HT-29 (cell line): Measurements from ENCODE around the gene FMO5. TPM values are rescaled to one million over a fixed set of nuclear protein-coding genes. Genes with fewer than 3 reads are reported as not detected.
A peak's percentile ranks its signal among the peaks of the same experiment; 100 is the strongest.

Experiments used
- DNase-seq: peaks from one replicate; pipeline ENCODE4 v3.0.0-alpha.2; 2015; ENCODE audit warnings: low spot score
- total RNA-seq: library from RNA; depleted of rRNA; stranded (reverse); fragments of >200 nt; shearing (Covaris generic); gene quantifications from 2 replicates; pipeline ENCODE4 v1.2.3, GENCODE V29; 2014; rRNA removed

The FMO5 gene, protein sequence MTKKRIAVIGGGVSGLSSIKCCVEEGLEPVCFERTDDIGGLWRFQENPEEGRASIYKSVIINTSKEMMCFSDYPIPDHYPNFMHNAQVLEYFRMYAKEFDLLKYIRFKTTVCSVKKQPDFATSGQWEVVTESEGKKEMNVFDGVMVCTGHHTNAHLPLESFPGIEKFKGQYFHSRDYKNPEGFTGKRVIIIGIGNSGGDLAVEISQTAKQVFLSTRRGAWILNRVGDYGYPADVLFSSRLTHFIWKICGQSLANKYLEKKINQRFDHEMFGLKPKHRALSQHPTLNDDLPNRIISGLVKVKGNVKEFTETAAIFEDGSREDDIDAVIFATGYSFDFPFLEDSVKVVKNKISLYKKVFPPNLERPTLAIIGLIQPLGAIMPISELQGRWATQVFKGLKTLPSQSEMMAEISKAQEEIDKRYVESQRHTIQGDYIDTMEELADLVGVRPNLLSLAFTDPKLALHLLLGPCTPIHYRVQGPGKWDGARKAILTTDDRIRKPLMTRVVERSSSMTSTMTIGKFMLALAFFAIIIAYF
- 1.4 TPM in 2 replicates for total RNA-seq

DNA sequence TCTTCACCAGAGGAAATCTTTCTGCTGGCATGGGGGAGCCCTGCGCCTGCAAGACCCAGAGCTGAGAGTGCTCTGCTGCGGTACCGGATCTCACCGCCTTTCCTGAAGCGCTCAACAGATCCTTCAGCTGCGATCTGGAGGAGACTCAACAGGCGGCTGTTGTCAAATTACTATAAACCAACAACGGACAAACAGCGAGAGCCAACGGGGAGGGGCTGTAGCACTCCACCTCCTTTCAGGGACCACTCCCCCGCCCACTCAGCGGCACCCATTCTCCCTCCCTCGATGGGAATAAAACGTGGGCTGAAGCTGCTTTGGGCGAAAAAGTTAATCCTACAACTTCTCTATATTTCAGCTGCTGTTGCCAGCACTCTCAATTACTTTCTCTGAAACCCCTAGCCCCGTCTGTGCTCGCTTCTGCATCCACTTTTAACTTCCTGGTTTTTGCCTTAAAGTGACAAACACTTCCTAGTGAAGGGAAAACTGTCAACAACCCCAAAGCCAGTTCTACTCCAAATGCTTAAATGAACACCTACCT is at the start of gene FMO5:
Gene FMO5 (minus strand): TSS at position 147 of the 538 bp plus-strand sequence. CDS start 310 bp downstream, outside the sequence.
- peak; percentile 67 for DNase-seq

DNA sequence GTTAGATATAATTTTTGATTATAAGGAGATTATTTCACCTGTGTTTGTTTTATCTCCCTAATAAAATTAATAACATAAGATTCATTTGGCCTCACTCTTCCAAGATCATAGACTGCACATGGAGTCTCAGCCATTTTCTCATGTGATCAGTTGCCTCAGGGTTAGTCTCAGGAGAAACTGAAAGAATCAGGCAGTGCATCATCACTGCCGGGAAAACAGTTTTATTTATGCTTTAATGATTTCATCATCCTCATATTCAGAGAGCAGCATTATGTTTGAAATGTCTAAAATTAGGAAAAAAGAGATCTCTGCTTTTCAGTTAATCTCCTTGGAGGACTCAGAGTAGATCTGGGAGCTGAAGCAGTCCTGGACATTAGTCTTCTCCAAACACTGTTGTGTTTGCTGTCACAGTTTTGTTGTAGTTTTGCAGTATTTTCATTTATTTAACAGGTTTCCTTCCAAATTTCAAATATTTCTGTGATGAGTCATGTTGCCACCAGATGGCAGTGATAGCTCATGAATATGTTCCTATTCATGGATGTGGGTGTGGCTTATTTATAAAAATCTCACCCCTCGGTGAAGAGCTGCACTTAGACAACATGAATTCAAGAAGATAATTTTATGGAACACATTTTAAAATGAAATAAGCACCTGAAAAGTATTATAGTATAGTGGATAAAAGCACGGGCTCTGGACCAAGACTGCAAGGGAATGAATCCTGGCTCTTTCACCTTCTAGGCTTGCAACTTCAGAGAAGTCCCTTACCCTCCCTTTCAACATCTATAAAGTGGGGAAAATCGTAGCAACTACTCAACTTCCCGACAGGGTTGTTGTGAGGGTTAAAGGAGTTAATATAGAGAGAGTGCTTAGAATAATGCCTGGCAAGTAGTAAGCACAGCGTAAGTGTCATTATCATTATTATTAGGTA is 48.5 kb upstream of the FMO5 start:
- peak; percentile 71 for DNase-seq

DNA sequence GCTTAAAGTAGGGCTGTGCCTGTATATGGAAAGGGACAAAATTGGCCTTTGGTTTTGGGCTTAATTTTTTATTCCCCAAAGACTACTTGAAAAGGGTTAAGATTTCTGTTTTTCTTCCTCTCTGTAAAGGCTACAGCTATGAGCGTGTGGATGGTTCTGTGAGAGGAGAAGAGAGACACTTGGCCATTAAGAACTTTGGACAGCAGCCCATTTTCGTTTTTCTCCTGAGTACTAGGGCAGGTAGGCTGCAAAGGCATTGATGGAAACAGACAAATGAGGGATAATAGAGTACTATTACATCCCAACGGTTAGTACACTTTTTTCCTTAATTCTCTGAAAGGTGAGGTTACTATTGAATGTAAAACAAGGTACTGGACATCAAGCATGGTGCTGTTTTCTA is 46.9 kb upstream of the FMO5 start:
- DNase-seq: no peak

DNA sequence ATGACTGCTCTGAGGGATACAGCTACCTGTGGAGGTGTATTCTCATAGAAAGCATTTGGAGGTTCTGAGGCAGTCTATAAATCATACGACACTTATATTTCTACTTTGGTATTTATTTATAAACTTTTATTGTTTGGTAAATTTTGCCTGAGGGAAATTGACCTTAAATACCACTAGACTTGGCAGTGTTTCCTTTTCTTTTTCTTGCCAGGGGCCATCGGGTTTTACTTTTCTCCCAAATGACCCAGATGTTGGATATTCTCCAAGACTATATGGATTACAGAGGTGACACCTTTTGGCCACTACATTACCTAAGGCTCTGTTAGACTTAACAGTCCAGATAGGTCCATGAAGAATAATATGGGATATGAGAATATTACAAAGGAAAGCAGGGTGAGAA is 45.6 kb upstream of the FMO5 start:
- DNase-seq: no peak

DNA sequence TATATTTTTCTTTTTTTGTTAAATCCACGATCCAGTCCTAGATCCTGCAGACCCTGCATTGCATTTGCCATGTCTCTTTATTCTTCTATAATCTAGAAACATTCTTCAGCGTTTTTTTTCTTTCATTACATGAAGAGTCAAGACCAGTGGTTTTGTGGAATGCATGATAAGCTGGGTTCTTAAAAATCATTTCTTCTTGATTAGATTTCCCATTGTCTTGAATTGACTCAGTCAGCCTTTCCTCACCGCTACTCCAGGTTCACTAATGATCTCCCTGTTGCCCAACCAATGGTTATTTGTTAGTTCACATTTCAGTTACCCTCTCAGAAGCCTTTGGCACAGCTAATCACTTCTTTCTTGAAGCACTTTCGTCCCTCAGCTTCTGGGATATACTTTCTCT is 42.6 kb upstream of the FMO5 start:
- no peak for DNase-seq

DNA sequence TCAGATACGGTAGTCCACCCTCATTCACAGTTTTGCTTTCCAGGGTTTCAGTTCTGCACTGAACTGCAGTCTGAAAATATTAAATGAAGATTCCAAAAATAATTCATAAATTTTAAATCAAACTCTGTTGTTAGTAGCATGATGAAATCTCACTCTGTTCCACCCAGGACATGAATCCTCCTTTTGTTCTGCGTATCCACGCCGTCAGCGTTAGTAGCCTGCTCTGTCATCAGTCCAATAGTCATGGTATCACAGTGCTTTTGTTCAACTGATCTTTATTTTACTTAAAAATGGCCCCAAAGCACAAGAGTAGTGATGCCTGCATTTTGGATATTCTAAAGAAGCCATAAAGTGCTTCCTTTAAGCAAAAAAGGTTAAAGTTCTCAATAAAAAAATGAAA is 41.2 kb upstream of the FMO5 start:
- DNase-seq: no peak

DNA sequence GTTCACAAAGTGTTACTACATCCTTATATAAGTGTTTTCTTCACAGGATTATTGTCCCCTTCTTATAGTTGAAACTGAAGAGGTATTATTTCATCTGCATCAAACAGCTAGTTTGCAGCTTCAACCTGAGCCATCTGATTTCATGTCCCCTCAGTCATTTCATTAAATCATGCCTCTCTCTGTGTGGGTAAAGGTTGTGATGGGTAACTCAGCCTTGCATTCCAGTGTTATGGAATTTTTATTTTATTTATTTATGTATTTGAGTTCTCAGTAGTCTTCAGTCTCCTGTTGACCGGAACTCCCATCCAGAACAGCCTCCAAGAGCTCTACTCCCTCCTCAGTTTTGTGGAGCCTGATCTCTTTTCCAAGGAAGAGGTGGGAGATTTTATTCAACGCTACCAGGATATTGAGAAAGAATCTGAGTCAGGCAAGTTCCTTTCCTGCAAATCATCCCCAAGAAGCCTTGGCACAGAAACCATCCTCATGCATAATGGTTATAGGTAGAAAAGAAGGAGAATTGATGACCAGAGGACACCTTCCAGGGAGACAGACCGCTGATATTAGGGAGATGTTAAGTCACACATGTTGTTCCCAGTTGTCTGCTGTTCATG is 39.1 kb upstream of the FMO5 start:
- no peak for DNase-seq

DNA sequence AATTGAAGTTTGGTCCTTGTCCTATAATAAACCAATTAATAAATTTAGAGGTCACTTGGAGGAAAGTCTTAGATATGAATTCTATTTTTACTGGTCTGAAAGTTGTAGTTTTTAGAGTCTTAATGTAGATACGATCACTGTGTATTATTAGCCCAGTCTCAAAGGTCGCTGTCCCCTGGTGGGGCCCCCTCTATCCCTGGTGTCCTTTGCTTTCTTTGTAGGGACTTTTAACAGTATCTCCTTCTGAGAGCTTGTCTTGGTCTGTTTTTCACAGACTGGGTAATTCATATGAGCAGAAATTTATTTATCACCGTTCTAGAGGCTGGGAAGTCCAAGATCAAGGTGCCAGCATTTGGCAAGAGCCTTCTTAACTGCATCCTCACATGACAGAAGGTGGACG is 35.8 kb upstream of the FMO5 start:
- DNase-seq: no peak

DNA sequence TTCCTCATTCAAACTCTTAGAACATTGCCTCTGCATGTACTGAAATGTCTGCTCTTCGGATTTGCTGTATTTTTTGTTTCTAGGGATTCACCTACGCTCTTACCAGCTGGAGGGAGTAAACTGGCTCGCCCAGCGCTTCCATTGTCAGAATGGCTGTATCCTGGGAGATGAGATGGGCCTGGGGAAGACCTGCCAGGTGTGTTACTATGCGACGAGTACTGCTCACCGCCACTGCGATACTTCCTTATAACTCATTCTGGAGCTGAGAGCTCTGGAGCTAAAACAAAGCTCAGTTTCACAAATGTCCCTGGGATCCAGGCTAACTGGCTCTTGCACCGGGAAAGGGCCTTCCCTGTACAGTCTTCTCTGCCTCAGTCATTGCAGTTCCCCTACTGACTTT is 27.4 kb upstream of the FMO5 start:
- no peak for DNase-seq

DNA sequence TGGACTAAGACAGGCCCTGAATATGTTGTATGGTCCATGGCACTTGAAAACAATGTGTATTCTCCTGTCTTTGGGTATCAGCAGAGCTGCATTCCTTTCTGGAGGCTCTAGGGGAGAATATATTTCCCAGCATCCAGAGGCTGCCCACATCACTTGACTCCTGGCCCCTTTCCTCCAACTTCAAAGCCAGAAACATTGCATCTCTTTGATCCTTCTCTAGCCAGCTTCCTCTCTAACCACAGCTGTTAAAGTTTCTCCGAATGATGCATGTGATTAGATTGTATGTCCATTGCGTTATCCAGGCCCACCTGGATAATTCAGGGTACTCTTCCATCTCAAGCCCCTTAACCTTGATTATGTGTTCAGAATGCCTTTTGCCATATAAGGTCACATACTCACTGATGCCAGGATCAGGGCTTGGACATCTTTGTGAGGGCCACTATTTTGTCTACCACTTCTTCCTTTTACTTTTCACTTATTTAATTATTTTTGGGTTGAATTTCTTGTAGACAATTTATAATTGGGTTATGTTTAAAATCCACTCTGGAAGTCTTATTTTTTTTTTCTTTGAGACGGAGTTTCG is 22.6 kb upstream of the FMO5 start:
- DNase-seq: no peak

DNA sequence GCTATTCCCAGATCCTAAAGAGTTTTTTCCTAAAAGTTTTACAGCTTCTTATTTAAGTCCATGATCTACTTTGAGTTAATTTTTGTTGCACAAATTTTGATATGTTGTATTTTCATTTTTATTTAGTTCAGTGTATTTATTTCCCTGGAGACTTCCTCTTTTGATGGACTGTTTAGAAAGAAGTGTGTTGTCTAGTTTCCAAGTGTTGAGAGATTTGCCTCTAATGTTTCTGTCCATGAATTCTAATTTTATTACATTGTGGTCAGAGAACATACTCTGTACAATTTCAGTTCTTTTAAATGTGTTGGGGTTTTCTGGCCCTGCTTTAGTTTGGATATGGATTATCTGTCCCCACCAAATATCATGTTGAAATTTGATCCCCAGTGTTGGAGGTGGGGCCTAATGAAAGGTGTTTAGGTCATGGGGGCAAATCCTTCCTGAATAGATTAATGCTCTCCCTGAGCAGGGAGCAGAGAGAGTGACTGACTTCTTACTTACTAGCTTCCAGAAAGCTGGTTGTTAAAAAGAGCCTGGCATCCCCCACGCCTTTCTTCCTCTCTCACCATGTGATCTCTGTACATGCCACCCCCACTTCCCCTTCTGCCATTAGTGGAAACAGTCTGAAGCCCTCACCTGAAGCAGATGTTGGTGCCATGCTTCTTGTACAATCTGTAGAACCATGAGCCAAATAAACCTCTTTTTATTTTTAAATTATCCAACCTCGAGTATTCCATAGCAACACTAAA is 21.9 kb upstream of the FMO5 start:
- DNase-seq: no peak

DNA sequence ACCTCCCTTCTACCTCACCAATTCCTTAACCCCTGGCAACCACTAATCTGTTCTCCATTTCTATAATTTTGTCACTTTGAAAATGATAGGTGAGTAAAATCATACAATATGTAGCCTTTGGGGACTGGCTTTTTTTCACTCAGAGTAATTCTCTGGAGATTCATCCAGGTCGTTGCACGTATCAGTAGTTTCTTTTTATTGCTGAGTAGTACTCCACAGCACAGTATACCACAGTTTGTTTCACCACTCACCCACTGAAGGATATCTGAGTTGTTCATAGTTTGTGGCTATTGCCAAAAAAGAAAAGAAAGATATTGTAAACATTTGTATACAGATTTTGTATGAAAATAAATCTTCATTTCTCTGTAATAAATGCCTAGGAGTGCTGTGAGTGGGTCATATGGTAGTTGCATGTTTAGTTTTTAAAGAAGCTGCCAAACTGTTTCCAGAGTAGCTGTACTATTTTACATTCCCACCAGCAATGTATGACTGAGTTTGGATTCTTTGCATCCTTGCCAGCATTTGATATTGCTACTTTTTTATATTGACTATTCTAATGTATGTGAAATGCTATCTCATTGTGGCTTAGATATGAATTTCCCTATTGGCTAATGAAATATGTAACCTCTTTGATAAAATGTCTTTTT is 21.0 kb upstream of the FMO5 start:
- DNase-seq: no peak

DNA sequence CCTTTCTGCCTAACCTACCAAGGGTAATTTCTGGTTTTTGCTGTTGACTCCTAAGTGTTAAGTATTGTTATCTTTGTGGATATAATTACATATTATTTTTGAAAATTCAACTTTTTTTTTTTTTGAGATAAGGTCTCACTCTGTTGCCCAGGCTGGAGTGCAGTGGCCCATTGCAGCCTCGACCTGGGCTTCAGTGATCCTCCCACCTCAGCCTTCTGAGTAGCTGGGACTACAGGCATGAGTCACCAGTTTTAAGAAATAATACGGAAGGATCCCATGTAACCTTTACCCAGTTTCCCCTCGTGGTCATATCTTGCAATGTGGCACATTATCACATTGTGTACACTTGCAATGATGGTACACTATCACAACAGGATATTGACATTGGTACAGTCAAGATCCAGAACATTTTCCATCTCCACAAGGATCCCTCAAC is 20.5 kb upstream of the FMO5 start:
- DNase-seq: no peak

DNA sequence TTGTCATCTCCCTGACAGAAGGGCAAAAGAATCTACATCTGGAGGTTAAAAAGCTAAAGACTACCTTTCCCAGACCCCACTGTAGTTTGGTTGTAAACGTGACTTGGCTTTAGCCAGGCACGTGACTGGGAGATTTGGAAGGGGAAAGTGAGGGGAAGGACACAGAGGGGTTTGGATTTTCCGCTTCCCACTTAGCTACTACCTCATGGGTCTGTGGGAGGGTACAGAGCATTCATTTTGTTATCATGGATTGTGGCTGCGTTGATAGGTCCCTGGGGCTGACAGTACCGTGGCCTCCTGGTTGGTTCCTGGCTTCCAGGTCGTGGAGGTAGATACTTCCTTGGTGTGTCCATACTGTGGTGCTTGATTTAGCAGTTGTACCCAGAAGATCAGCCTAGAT is 20.0 kb upstream of the FMO5 start:
- DNase-seq: no peak

DNA sequence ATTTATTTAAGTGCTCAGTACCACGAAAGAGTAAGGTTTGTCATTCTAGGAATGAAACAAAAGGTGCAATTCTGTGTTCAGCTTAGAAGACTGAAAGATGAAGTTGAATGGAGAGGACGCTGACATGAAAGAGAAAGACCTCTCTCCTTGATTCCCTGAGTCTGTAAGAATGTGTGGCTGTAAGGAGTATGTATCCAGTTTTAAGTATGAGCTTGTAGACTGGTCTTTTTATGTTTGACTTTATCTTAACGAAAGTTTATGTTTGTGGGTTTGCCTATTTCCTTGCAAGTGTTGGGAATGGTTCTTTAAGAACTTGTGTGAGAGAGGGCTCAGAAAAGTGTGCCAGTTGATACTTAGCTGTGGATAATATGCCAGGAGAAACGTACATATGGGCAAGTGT is 18.7 kb upstream of the FMO5 start:
- peak; percentile 35 for DNase-seq

DNA sequence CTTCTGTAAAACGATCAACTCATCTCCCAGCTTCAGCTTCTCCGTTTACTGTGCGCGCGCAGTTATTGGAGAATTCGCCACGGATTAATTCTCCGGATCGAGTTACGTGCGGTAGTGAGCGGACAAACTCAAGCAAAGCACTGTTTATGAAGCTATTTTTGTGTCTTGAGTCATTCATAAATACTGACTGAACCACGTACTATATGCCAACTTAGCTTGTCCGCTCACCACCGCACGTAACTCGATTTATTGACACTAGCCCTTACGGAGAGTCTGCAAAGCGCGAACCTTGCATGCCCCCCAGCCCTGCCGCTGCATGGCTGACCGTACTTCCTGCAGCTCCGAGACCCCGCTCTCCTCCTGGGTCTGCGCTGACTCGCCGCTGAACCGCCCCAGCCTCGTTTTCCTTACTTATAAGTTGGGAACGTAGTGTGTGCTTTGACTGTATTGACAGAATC is 18.1 kb upstream of the FMO5 start:
- no peak for DNase-seq

DNA sequence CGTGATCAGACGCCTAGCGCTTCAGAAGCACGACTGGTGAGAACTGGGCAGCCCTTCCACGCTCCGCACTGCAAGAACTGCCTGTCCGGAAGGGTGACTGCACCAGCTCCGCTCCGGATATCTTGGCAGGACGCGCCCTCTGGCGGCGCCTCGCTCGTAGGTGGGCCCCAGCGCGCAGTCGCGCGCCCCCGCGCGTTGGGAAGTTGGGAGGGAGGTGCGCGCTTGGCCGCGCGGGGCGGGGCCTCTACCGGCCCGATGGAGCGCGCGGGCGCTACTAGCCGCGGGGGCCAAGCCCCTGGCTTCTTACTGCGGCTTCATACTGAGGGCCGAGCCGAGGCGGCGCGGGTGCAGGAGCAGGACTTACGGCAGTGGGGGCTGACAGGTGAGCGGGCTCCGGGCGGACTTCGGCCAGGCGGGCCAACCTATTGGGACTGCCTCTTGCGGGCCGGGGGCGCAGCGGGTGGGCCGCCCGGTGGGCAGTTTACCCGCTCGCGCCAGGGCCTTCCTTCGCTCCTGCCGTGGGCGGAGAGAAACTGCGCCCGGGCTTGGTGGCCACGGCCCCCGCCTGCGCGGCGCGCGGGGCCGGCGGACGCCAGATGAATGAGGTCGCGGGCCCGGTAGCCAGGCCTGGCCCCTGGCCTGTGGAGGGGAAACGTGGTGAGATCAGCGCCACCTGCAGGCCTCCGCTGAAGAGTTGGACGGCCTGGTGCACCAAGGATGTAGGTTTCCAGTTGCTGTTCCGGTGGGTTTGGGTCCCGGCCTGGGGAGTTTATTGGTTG is 17.5 kb upstream of the FMO5 start, which contains the start of gene CHD1L:
Gene CHD1L (plus strand): TSS at position 236 of the 779 bp plus-strand sequence. CDS start 20 bp downstream, at position 256.
- peak; percentile 97 for DNase-seq

DNA sequence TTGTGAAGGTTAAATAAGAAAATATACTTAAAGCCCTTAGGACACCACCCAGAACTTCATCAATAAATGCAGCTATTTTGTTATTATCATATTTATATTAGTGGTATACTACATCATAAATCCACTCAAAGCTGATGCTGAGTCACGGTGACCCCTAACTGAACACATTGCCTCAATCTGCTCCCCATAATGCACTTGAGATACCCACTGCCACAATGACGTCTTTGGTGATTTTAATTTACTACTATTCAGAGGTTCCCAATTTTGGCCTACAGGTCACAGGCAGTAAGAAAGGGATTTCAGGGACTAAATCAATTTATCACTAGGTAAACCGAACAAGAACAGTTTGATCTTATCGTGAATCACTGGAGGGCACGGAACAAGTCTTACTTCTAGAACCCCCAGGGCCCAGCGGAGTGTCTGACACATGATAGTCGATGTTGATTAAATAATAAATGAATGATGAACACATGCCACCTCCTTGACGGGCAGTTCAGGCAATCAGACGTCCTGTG is 16.9 kb upstream of the FMO5 start:
- DNase-seq: no peak
